NCI-H2107 treated with DMSO at 0.1 percent for 48 hours (cell line): ENCODE measurements around the gene TMEM117.

Experiments
- DNase-seq: peaks from one replicate; lab custom pipeline; 2025; ENCODE audit not compliant: unreplicated experiment; lab: John Stamatoyannopoulos, UW

TMEM117 gene

DNA sequence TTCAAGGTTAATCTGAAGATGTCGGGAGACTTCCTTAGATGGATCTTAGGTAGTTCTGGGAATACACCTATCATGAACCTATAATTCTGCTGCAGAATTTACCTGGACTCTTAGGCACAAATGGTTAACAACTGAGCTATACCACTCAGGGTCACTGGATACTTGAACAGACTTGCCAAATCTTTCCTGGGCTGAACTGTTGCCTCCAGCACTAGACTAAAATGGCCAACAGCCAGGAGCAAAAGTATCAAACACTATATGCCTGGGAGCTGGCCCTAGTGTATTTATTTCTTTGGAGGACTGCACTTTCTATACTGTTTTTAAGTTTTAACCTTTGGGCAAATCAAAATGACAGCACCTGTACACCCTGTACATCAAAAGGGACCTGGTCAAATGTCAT is 252.8 kb downstream of the TMEM117 start:
- no peak for DNase-seq

DNA sequence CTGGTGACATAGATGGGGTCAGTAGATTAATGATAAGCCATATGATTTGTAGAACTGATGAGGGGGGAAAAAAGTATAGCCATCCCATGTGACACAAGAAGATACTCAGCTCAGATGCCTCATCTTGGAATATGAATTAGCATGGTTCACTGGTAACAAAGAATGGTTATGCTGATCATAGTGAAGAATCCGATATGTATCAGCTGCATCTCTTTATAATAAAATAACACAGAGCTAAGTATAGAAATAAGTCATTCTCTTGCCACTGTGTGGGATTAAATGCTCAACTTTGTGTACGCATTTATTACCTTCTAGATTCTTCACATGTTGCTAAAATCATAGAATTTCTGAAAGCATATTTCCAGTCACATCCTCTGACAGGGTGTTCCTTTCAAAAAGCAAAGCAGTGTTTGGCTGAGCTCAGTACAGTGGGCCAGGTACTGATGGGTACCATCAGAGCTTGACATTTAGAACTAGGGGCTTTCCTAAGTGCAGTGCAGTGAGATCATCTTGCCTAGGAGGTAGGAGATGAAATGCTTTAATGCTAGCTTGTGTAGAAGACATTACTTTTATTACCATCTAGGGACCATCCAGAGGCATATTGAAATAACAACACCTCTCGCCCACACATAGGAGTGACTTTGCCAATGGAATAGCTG is 256.2 kb downstream of the TMEM117 start:
- DNase-seq, result no peak

DNA sequence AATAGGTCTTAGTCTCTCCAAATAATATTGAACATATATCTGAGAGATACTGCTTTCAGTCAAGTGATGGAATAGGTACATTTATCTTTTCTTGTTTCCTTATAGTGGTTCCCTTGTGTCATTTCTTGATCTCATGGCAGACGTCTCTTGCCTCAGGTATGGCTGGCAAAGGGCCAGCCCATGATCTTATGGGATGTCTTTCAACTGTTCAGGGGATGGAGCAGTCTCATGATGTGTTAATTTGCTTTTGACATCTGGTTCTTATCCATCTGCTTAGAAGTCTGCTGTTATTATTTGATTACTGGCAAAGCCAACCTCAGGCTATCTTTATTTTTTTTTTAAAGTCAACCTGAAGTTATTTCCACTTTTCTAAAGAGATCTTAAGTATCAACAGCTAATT is 262.9 kb downstream of the TMEM117 start:
- DNase-seq, result no peak

DNA sequence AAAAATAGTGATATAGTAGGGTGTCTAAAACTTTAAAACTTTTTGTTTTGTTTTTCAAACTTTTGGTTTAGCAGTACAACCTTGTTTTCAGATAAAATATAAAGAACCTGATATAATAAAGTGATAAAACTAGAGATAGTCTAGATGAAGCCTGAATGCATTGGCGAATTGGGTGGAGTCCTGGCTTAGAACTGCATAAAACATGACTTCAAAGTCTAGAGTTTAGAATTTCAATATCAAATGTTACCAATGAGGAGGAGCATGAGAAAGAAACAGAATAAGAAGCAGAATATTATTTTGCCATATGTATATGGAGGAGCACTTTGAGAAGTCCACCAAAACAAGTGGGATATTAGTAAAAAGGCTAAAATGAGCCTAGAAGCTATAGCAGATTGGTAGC is 263.6 kb downstream of the TMEM117 start:
- no peak for DNase-seq

DNA sequence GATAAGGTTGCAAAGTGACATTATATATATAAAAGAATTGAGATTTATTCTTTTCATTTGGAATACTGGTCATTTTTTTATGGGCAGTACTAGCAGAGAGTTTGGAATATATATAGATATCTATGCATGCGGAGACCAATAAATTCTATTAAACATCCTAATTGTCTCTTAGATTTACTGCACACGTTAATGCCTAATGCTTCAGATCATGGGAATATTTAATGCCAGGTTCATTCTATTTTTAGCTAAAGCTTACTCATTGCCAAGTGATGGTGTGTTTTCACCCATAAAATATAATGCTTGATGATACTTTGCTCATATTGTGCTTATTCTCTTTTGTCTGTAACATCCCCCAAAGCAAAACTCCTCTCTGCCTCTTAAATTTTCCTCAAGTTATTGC is 264.4 kb downstream of the TMEM117 start:
- DNase-seq, result no peak

DNA sequence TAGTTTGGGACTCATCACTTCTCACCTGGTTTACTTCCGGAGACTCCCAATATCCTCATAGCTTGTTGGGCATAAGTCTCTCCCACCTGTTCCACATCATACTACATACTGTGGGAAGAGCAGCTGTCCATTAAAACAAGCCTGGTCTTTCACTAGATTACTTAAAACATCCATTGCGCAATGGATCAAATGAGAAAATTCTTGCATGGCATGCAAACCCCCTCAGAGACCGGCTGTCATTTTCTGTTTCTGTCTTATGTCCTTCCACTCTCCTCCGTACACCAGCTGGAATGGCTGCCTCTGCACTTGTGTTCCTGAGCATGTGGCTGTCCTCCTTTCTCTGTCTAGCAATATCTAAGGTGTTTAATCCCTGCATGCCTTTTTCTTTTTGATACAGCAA is 265.6 kb downstream of the TMEM117 start:
- no peak for DNase-seq

DNA sequence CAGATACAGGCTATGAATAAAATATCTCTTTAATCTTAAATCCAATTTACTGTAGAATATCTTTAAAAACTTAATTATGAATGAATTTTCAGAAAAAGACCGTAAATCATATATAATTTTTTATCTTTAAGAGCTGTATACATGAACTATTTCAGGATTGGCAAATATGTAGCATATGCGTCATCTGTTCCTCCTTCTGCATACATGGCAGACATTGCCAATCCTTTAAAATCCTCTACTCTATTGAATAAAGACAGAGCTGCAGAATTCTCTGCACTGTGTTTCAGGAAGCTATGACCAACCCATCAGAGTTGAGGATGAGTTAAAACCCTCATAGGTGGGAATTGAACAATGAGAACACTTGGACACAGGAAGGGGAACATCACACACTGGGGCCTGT is 279.0 kb downstream of the TMEM117 start:
- DNase-seq, result no peak

DNA sequence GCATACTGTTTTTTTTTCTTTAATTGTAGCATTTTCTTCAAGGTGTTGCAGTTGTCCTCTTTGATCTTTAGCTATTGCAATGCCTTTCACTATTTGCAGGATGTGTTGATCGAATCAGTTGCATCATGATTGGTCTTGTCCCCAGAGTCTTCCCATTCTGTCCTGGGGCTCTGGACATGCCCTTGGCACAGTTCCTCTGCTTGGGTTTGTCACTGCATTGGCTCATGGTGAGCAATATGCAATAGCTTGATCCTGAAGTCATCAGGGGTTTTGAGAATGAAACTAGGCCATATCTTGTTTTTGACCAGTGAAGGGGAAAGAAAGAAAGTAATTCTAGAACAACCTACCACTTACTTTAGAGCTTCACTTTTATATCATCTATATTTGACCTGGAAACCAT is 281.5 kb downstream of the TMEM117 start:
- DNase-seq, result no peak

DNA sequence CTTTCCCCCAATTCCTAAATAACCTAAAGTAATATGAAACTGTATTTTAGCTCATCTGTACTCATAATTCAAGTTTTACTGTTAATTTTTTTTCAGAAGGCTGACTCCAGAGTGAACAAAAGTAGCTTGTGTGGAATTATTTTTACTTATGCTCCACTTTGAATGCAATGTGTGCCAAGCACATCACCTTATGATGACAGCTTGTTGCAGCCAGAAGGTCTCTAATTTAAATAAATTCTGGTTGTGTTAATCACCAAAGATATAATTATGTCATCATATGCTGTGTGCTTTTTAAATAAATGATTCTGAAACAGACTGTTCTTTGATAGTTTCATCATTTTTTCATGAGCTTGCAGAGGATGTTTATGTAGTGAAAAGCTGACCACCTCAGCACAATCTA is 283.1 kb downstream of the TMEM117 start:
- DNase-seq, result no peak

DNA sequence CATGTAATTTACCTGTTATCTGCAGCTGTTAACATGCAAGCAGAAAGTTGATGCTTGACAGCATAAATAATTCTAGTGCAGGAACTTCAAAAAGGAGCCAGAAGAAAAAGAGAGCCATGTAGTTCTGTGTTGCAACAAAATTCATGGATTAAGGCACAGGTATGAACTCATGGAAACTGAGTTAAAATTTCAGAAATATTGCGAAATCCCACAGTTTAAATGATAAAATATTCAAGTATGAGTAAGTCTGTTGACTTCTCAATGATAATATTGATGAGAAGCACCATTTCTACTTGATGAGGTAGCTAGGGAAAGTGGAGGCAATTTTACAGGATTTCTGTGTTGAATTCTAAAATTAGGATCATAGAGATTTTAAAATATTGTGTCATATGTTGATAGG is 290.9 kb downstream of the TMEM117 start:
- DNase-seq, result no peak

DNA sequence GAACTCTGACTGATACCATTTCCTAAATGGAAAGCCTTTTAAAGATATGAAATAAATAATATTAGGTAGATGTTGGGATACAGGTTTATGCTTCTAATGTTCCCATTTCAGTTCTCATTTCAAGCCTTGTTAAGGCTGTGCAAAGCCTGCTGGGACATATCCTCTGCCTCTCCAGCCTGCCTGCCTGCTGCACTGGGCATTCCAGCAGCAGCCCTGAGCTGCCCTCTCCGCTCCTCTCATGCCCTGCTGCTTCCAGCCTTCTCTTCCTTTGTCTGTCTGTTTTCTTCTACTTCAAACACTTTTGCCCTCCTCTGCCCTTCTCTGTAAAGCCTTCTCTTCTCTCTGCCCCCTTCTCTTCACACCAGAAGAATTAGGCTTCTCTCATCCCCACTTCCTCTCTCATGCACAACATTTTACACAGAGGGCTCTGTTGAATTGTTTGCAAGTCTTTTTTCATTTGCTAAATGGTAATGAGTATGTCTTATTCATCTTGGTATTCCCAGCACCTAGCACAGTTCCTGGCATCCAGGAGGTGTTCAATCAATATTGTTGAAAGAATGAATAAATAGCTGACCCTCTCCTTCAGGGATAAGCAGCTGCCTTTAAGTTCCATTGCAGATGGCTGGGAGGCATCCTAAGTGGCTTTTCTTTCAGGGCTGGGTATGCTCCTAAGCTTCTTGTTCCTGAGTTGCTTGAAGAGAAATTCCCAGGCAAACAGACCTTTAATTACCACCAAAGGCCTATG is 292.3 kb downstream of the TMEM117 start:
- DNase-seq, result no peak

DNA sequence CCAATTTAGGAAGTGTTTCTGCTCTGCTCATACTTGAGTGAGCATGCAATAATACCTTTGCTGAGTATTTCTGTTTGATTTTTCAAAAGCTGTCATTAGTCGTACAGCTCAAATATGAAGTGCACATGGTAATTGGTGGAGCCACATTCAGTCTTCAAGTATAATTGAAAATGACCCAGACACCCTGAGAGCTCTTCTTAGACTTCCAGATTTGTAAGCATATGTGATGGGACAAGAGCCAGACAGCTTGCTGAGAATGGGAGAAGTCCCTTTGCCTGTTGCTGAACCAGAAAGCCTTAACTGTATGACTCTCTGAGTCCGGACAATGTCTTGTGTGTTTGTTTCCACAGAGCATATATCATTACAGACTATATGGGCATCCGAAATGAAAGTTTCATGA is 307.3 kb downstream of the TMEM117 start:
- no peak for DNase-seq

DNA sequence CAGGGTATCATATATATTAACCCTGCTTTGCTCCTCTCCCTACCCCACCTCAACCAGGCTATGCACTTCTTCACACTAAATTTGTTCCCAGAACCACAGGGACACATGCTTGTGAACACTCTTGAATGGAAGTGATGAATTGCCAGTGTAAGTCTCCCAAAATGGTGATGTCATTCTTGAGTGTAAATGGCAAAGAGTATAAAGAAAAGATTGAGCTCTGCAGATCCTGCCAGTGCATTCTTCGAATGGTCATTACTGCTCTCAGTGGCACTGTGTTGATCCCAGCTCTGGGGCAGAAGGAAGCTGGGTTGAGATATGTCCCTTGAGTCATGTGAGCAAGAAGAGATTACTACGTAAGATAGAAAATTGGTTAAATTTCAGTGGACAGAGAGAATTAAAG is 313.1 kb downstream of the TMEM117 start:
- no peak for DNase-seq

DNA sequence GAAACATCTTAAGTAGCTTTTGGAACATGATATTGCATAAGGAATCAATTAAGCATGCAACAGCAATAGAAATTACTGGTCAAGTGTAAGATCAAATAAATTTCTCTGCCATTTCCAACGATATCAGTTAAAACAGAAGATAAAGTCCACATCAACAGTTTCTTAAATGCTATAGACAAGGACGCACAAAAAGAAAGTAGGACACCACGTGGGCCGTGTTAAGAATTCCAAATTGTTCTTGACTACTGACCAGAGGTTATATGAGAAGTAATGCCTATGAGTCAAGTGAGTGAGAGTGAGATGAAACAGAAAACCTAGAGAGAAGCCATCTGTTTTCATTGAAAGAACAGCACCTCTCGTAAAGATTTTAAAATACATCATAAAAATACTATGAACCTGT is 318.2 kb downstream of the TMEM117 start:
- no peak for DNase-seq

DNA sequence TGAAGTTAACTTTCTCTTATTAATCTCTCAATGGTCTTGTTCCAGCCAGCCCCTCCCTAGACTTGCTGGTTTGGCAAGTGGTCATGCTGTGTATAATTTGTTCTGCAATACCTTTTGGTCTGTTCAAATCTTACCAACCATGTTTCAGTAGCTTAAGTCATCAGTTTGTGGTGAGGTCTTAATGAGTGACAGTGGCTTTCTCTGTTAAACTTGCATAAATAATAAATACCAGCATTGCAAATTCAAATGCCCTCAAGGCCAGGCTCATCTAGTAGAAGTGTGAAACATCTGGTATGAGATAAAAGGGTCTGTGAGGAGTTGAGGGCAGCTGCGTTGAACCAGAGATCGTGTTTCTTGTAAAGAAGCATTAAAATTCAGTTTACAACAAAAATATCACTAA is 319.5 kb downstream of the TMEM117 start:
- no peak for DNase-seq

DNA sequence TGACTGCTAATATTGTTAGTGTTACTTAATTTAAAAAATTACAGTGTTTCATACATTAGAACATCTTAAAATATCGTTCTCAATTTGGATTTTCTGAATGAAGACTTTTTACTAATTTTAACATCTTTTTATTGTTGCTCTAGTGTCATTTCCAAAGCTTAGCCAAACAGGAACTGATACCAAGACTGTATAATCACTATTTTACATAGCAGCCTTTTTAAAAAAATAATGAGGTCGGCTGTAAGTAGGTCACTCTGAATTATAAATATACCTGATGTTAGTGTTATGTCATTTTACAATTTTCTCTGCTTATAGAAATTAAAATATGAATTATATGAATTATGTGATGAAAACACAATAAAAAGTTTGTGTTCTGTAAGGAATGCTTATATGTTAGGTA is 321.5 kb downstream of the TMEM117 start:
- DNase-seq, result no peak

DNA sequence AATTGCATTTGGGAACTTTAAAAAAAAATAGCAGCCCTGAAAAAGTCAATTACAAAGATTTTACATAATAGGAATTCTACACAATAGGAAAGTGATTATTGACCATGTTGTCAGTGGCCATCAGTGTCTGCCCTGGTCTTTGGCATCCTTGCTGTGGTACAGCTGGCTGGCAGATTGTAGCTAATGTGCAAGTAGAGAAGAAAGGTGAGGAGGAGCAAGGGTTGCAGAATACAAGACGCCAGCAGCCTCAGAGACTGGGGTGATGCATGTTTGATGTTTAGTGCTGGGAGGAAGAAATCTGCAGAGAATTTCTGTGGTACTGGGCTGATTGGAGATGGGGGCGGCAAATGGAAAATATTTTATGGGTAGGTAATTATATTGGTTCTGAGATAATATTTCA is 322.9 kb downstream of the TMEM117 start:
- DNase-seq, result no peak

DNA sequence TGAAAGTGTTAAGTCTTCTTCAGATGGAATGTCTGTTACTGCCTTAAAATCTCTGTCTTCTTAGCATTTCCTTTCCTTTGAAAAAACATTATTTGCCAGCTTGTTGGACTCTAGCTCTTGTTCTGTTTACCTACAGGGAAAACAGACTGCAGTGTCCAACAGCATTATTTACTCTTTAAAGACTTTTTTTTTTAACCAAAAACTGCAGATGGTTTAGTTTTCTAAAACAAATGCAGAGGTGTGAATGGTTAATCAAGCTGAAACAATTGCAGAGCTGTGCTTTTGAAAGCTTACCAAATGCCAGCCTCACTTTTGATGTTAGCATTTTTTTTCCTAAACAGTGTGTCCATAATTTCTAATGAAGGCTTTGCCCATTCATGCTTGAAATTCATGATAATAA is 323.3 kb downstream of the TMEM117 start:
- DNase-seq, result no peak

DNA sequence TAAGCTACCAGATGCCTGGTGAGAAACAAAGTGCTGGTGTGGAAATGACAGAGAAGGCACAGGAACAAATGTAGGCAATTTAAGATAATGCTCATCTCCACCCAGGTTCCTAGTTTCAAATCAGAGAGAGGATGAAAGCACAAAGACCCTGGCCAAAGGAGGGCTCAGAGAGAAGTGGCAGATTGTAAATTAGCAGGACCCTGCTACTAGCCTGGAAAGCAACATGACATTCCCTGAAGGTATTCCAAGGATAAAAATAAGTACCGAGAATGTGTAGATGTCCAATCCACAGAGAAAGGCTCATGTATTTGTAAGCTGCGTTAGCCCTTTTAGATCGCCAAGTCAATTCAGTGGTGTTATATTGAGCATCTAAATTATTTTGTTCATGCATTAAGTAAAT is 324.0 kb downstream of the TMEM117 start:
- DNase-seq, result no peak

DNA sequence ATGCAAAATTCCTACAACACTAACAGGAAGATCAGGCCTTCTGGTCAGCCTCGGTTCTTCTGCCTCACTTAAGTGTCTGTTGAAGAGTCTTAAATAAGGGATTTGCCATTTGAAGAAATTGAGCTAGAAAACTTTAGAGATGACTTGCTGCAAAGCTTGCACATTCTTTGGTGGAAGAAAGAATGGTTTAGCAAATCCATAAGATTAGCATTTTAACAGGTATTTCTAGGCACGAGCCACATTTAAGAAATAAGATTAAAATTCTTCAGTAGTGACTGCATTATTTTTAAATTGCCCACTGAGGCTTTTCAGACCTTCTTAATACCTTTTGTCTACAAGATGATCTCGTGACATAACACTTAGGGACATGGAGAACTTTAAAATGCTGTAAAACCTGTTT is 327.1 kb downstream of the TMEM117 start:
- DNase-seq, result no peak

DNA sequence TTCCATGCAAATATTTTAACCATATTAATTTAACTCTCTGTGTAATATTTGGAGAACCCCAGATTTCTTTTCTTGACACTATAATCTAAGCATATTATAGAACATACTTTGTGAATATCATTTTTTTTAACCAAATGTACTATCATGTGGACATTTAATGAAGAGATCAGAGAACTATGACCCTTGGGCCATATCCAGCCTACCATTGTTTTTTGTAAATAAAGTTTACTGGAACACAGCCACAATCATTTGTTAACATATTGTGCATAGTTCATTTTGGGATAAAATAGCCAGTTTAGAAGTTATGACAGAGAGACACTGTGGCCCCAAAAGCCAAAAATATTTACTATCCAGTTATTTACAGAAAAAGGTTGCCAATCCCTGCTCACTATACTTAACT is 338.2 kb downstream of the TMEM117 start:
- no peak for DNase-seq

DNA sequence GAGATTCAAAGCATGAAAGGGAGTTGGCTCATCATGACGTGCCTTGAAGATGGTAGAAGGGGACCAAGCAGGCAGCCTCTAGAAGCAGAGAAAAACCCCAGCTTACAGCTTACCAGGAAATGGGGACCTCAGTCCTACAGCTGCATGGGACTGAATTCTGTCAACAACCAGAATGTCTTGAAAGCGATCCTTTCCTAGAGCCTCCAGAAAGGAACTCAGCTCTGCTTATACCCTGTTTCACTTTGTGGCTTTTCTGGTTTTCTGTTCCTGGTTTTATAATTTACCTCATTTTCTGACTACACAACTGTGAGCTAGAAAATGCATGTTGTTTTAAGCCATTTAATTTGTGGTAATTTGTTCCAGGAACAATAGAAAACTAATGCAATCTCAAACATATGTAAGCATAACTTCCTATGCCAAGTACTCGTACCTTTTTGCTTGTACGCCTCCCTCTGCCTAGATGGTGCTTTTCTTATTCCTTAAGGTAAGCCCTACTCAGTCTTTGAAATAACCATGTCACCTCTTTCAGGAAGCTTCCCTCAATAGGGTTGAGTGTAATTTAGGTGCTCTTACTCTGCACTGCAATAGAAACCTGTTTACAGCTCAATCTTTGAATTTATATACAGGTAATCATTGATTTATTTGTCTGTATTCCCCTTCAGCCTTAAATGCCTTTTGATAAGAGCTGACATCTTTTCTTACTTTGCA is 348.8 kb downstream of the TMEM117 start:
- DNase-seq, result no peak
